Measurements from ENCODE around the gene SDF2L1. TPM values are rescaled to one million over a fixed set of nuclear protein-coding genes. Genes with fewer than 3 reads are reported as not detected.
A peak's percentile ranks its signal among the peaks of the same experiment; 100 is the strongest.

SDF2L1 gene
- total and polyA plus RNA-seq, 2 donors (not counting 3 experiments of a cell fraction or from before 2014, with no cell fraction given), result 66.7 to 79.5 TPM

GRCh38 chr22:21657020-21657359 lies 14.9 kb downstream of the SDF2L1 start:
- DNase-seq (ENCODE audit: low read depth, low spot score) (no peak), FAIRE-seq (no peak)
- BruUV-seq (replicated peaks), result no TSS peak
- Histone ChIP-seq H3K27ac (ENCODE audit: insufficient read depth, low read depth, low read length) (no peak overlapping the region), H3K36me3 (ENCODE audit: control insufficient read depth in 2 of 2, extremely low read depth in 1 of 2, insufficient read depth in 2 of 2, low read length in 2 of 2) (peaks cover 0 to 5% of the 10 kb centered on the region in 2 experiments), H3K4me1 (ENCODE audit: control insufficient read depth, extremely low read depth, insufficient read depth, low read length) (peaks cover 10% of the 10 kb centered on the region), H3K4me2 (ENCODE audit: insufficient read depth, low read length) (peak overlapping the region; percentile 33), H3K9me1 (replicated peaks; ENCODE audit: control insufficient read depth, extremely low read depth, insufficient read depth, low read length) (no peaks in the 10 kb centered on the region), H3K27me3 (ENCODE audit: control insufficient read depth in 2 of 2, insufficient read depth in 2 of 2, low read length in 2 of 2) (peaks cover 0 to 2% of the 10 kb centered on the region in 2 experiments), H4K20me1 (replicated peaks; ENCODE audit: control insufficient read depth, extremely low read depth, insufficient read depth, low read length) (no peaks in the 10 kb centered on the region), H3K9ac (replicated peaks; ENCODE audit: extremely low read depth, insufficient read depth, low read length) (no peak overlapping the region), H3K79me2 (ENCODE audit: control insufficient read depth, insufficient read depth, low read length) (peaks cover 17% of the 10 kb centered on the region), H3K4me3 (replicated peaks in 1 of 3; ENCODE audit: insufficient read depth in 1 of 3, low read depth in 1 of 3, low read length in 3 of 3) (peak overlapping the region in 1 of 3 experiments; percentile 45), H3K9me3 (replicated peaks; ENCODE audit: control insufficient read depth, insufficient read depth, low read length) (no peaks in the 10 kb centered on the region), H2AFZ (ENCODE audit: low read depth, low read length) (peak overlapping the region; percentile 26)
- dilution Hi-C loops (cut with MboI; ENCODE audit: extremely low pct_ligation_motif_present, low sequenced_read_pairs) (no loop called here), intact Hi-C loops (cut with micrococcal nuclease) (loop anchor here (10.0 kb wide), 1 partner anchor 158 kb away; no protein-coding TSS in a partner anchor)
- CTCF ChIA-PET, result interaction anchor here (1.0 to 1.4 kb wide), 3 partner anchors 10 to 14 kb away, joined by 4 to 7 read pairs (median 5); no protein-coding TSS in a partner anchor
- POLR2A ChIA-PET, result no interaction called here
- TF ChIP-seq GATA2 (IDR thresholded peaks at IDR 0.05; ENCODE audit: insufficient read depth, insufficient read length, low read depth, low read length) (no peak), FOS (IDR thresholded peaks at IDR 0.05; ENCODE audit: borderline replicate concordance, insufficient read depth, low read length) (no peak), EZH2 (IDR thresholded peaks at IDR 0.05; ENCODE audit: borderline replicate concordance, low read depth, low read length, severe bottlenecking) (no peak), POLR2A (IDR thresholded peaks at IDR 0.05; ENCODE audit: low read depth, low read length) (no peak), JUN (IDR thresholded peaks at IDR 0.05; ENCODE audit: borderline replicate concordance, insufficient read depth, insufficient read length, low read depth) (no peak), CTCF (IDR thresholded peaks at IDR 0.05; ENCODE audit: extremely low read depth in 1 of 2, insufficient read depth in 1 of 2, low read depth in 1 of 2, low read length in 2 of 2) (no peak), MAX (IDR thresholded peaks at IDR 0.05; ENCODE audit: insufficient read depth, insufficient read length) (no peak), POLR2AphosphoS5 (IDR thresholded peaks at IDR 0.05; ENCODE audit: insufficient read depth, low read depth, low read length) (no peak), MYC (IDR thresholded peaks at IDR 0.05; ENCODE audit: low read depth, low read length) (no peak)
